ENCODE data around the gene DTNB. TPM values are rescaled to one million over a fixed set of nuclear protein-coding genes. Genes with fewer than 3 reads are reported as not detected.
A peak's percentile ranks its signal among the peaks of the same experiment; 100 is the strongest.
"Not testable (repeated sequence)": the region's sequence is repeated elsewhere in the genome, so short reads cannot be mapped to it uniquely, and the experiment has no call there.

The DTNB gene
- total RNA-seq, 1 donor from 2014 or later, result 8.0 TPM

DNA sequence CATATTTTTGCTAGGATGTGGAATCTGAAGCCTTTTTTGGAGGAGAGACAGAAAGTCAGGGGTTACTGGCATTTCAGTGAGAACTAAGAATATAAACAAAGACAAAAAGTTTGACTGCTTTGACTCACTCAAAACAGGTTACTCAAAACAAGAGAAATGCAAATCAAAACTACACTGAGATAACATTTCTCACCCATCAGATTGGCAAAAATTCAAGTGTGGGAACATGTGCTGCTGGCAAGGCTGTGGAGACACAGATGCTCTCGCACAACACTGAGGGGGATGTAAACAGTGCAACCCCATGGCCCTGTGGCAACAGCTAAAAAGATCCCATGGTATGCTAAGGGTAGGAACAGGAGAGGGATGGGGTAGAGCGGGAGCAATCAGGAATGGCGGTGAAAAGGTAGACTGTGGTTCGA lies 86.6 kb downstream of the DTNB start:
- DNase-seq, result peak; percentile 38

DNA sequence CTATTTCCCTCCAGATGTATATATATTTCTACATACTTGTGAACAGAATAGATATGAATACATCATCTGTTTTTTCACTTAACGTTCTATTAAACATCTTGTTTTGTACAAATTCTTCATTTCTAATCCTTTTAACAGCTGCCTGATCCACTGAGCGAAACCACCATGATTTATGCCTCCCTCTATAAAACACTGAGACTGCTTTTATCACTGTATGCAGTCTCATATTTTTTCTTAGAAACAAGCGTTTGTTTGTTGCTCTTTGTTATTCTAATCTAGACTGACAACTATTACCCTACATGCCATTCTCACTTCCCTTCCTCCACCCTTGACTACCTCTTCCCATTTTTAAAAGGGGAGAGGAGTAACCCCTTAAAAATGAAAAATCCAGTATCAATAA lies 88.2 kb downstream of the DTNB start:
- DNase-seq, result peak; percentile 5

DNA sequence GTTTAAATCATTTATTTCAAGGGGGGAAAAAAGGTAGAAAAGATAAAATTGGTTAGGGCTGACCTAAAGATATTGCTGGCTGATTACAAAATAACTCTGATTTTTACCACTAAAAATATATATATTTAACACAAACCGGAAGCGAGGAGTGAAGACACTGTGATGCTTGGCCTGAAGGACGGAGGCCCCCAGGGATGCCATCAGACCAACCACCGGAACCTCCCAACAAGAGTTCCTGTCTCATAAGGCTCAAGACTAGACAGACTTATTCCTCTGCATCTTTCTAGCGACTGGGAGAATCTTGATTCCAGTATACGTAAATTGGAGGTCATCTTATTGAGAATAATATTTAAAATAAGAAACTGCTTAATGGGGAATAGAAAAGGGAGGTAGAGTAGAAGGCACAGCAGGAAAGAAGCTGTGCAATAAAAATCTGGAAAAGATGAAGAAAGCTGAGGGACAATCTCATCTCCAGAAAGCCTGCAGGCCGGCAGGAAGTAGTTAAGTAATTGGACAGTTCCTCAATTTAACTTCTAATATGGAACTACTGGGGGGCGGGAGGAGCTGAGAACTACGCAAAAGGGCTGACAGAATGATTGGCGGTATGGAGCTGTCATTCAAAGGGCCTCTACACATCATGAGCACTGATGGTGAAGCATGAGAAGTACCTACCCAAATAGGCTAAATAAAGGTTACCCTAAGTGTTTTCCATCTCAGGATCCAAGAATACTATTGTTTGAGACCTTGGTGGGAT lies 91.1 kb downstream of the DTNB start:
- DNase-seq, result no peak

DNA sequence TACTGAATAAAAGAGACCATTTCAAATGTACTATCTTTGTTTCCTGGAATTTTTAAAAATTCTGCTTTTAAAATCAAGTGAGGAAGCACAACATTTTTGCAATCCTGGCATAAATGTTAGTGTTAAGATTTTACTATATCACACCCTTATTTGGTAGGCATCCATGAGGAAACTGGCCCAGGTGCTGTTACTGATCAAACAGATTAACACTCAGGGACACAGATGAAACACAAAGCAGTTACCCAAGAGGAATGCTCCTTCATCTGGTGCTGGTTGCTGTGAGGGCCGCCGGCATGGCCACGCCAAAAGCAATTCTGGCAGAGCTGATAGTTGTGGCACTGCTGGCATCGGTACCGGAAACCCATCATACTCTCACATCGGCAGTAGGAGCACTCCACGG lies 96.8 kb downstream of the DTNB start:
- no peak for DNase-seq

DNA sequence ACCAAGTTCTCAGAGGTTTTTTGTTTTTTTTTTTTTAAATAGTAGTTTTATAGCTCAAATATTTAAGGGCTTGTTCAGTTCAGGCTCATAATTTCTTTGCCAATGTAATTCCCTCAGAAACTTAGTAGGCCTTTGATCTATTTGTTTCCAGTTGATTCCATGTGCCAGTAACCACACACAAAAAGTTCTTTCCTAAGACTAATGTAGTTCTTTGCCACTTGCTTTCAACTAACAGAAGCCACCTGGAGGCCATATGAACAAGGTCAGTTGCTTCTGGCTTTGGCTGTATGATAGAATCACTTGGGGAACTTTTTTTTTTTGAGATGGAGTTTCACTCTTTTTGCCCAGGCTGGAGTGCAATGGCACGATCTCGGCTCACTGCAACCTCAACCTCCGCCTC lies 100.7 kb downstream of the DTNB start:
- no peak for DNase-seq

DNA sequence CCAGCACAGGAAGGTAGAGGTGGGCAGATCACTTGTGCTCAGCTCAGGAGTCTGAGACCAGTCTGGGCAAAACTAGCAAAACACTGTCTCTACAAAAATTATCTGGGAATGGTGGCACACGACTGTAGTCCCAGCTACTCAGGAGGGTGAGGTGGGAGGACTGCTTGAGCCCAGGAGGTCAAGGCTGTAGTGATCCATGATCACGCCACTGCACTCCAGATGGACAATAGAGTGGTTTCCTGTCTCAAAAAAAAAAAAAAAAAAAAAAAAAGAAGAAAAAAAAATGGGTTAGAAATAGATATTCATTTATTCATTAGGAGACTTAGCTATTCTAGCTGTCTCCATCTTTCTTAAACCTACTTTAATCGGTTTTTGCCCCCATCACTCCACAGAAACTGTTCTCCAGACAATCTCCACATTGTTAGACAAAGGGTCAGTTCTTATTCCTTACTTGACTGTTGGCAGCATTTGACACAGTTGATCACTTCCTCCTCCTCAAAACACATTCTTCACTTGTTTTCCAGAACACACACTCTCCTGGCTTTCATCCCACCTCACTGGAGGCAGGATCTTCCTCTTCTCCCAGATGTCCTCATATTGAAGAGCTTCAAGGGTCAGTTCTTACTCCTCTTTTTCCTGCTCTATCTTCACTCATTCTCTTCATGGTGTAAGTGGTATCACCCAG lies 103.1 kb downstream of the DTNB start:
- no peak for DNase-seq

DNA sequence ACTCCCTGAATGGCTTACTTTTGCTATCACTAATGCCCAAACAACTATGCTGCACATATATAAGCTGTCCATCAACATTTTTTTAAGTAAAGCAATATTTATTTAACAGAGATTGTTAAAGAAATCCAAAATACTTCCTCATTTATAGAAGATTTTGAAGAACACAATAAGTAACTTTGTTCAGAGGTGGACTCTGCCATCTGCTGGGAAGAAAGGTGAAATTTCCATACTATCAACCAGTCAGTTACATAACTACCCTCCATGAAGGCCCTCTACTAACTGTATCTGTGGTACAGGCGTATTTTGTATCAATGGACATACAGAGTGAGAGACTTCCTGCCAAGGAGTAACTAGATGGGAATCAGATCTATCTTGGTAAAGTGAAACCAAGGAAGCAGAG lies 106.0 kb downstream of the DTNB start:
- DNase-seq, result peak; percentile 61

DNA sequence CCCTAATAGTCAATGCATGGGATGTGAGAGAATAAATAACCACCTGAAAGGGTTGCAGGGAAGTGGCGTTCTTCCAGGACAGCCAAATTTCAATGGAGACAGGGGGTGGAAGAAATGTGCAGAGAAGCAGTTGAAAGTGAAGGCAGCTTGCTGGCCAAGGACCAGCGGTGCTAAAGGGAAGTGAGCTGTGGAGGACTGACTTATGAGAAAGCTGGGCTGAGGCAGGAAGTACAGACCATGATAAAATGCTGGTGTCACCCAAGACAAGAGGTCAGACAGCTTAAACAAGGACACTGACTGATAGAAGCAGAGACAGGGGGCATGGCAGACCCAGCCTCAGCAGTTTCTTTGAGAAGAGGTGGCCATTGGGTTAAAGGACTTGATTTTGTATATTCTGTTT lies 106.7 kb downstream of the DTNB start:
- no peak for DNase-seq

DNA sequence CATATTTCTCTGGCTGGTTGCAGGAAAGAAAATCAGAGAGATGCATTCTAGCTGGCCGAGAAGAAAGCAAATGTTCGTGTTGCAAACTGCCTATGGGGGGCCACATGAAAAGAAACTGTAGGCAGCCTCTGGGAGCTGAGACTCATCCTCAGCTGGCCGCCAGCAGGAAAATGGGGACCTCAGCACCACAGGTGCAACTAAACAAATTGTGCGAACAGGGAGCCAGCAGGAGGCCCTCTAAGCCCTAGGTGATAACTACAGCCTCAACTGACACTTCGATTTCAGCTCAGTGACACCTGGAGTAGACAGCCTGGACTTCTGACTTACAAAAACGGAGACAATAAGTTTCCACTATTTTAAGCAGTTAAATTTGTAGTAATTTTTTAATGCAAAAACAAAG lies 107.3 kb downstream of the DTNB start:
- no peak for DNase-seq

DNA sequence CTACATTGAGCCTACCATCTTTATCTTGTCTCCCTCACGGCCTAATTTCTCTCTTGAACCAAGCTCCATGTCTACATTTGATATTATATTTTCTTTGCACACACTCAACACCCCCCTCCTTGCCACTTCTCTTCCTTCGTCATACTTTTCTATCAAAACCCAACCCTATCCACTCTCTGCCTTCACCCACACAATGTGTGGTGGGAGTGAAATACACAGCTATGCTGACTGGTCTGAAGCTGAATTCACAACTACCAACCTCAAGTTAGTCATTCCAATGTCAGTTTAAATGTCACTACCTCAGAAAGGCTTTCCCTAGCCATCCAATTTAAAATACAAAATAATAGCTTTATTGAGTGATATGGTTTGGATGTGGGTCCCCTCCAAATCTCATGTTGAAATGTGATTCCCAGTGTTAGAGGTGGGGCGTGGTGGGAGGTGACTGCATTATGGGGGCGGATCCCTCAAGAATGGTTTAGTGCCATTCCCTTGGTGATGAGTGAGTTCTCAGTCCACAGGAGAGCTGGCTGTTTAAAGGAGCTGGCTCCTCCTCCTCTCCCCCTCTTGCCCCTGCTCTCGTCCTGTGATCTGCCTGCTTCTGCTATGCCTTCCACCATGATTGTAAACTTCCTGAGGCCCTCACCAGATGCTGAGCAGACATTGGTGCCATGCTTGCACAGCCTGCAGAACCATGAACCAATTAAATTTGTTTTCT lies 112.1 kb downstream of the DTNB start:
- DNase-seq, result no peak

DNA sequence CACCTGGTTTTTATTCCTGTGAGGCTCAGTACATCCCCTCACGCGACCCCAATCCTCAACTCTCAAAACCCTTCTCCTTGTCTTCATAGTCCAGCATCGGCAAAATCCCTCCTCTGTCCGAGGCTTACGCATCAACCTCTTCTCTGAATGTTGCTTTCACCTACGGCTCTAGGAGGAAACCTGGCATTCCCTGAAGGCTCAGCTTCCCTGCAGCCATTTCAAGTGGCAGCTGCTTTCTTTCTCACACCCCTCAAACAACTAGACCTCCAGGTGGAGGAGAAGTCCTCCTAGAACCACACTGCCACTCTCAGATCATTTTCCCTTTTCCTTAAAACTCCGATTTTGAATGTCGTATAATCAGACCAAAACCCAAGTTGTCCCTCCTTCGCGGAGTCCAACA lies 114.2 kb downstream of the DTNB start:
- no peak for DNase-seq

DNA sequence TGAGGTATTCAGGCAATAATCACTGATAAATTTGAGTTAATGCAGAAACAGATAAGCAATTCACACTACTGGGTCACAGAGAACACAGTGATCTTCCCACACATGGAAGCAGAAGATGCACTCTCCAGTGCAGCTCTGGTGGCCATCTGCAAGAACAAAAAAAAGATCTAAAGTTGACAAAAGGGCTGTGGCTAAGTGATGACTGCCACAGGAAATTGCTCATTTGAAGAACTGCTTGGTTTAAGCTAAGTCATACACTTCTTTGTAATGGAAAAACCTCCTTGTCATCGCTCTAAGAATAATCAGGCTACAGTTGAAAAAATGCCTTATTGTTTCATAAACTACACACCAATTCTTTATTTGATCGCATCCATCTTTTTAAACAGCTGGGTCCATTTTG lies 115.1 kb downstream of the DTNB start:
- DNase-seq, result peak; percentile 36

DNA sequence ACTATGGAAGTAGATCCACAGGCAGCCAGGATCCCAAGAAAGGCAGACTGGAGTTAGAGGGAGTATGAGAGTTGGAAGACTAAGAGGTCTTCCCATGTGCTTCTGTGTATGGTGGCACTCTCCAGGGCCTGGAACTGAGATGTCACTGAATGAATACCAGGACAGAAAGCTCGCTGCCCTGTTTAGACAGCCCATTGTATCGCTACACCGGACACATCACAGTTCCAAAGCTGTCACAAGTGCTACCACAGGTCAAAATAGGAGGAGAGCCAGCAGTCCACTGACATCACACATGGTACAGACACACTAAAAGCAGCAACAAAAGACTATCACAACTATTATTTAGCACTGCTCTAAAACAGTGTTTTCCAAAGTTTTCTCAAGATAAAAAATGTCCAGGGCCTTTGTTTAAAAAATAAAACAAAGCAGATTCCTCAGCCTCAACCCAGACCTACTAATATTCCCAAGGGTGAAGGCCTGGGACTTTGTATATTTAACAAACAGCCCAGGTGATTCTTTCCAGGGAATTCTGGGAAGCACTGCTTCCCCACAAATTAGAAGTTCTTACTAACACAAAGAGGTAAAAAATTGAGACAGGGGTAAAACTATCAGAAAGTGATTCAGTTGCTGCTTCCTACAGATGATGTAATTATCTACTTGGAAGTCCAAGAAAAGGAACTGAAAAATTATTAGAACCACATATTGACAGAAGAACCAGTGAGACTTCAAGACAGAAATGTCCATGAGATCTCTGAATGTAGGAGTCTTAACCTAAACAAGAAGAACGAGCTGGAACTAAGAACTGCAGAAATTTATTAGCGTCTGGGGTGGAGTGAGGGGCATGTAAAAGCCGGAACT lies 116.0 kb downstream of the DTNB start:
- no peak for DNase-seq

DNA sequence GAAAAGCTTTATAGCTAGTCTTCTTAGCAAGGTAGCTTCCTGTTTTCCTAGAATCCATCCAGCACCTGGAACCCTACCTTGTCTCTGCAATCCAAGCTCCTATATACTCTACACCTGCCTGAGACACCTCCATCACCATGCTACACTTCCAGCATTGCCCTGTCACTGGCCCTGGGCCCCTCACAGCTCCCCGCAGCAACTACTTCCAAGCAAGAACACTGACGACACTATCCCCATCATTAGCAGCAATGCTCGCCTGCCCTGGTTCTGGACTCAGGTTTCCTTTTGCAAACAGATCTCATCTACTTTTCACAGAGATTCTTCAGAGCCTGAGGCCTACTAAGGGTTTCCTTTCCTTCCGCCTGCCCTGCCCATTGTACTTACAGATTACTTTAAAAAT lies 121.1 kb downstream of the DTNB start:
- no peak for DNase-seq

DNA sequence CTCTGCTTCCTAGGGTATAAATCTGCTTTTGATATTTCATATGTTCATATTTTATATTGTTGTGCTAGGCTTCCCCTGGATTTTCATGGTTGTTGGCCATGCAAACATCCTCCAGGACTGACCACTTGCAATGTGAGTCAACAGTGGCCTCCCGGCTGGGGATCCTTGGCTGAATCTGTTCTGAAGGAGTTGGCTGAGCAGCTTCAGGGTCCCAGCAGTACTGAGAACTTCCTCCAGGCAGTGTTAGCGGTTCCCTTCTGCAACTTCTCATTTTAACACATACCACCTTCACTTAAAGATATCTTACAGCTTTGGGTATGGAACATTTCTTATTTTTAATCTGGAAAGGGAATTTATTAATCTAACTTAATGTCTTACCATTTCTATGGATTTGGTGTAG lies 122.1 kb downstream of the DTNB start:
- no peak for DNase-seq

DNA sequence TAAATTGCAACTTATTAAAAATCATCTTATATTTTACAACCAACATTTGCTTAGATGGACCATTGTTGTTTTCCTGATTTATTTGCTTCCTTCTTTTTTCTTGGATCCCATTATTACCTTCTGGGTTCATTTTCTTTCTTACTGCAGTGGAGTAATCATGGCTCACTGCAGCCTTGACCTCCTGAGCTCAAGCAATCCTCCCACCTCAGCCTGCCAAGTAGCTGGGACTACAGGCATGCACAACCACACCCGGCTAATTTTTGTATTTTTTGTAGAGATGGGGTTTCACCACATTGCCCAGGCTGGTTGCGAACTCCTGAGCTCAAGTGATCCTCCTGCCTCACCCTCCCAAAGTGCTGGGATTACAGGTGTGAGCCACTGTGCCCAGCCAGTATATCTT lies 123.8 kb downstream of the DTNB start:
- not testable (repeated sequence) for DNase-seq

DNA sequence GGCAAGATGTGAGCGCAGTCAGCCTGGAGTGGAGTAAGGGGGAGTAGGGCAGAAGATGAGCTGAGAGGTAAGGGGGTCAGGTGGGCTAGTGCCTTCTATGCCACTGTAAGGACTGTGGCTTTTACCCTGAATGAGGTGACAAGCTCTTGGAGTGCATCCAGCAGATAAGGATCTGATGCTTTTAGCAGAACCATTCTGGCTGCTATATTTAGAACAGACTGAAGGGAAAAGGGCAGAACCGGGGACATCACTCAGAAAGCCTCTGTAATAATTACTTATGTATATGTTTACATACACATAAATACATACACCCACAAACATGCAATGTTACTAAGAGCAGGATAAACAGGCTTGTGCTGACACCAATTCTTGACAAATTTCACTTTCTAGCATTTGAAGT lies 124.8 kb downstream of the DTNB start:
- no peak for DNase-seq

DNA sequence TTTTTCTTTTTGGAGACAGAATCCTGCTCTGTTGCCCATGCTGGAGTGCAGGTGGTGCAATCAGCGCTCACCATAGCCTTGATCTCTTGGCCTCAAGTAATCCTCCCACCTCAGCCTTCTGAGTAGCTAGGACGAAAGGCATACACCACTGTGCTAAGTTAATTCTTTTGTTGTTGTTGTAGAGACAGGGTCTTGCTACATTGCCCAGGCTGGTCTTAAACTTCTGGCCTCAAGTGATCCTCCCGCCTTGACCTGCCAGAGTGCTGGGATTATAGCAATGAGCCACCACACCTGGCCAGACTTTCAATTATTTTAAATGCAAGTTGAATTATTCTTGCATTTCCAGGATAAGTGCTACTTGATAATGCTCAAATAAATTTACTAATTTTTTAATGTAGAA lies 126.5 kb downstream of the DTNB start:
- no peak for DNase-seq

DNA sequence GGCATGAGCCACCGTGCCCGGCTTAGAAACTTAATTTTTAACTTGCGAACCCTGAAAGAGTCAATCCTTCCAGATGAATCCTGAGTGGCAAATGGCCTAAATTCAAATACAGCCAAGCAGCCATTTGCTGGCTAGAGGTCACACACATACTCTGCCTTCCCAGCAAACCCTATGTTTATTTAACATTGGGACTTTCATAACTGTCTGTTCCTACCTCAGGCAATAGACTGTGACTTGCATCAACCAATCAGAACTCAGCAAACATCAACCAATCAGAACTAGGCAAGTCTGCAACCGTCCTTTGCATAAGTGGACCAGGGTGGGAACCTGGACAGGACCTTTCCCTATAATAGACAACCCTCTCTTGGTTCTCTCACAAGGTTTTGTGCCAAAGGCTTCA lies 127.5 kb downstream of the DTNB start:
- no peak for DNase-seq

DNA sequence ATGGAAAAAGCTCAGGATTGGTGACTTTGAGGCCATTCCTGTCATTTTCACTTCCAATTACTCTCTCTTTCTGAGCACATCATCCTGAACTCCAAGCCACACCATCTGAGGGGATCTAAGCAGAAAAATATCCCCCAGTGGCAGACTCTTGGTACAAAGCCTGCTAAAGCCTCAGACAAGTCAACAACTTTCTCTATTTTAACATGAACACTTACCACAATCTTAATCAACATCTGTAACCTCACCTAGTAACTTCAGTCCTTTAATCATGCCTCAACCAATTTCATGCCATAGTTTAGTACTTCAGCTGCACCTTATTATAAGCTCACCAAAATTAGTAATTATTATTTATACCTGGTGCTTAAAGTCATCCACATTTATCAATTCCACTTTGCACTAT lies 128.9 kb downstream of the DTNB start:
- DNase-seq, result no peak

DNA sequence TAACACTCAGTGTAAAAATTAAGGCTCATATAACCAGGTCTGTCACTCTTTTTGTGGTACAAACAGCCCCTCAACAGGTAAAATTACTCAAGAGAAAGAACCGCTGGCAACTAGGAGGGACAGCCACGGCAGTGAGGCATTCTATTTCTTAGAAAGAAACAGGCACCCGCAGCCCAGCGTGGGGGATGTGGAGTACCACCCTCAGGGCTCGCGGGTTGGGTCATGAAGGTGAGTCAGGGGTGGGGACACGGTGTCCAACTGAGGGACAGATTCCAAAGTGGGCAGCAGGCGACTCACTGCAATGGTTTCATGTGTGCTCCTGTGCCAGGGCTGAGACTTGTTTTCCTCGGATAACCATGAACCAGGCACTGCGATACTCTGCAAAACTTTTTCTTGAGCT lies 129.4 kb downstream of the DTNB start:
- no peak for DNase-seq

DNA sequence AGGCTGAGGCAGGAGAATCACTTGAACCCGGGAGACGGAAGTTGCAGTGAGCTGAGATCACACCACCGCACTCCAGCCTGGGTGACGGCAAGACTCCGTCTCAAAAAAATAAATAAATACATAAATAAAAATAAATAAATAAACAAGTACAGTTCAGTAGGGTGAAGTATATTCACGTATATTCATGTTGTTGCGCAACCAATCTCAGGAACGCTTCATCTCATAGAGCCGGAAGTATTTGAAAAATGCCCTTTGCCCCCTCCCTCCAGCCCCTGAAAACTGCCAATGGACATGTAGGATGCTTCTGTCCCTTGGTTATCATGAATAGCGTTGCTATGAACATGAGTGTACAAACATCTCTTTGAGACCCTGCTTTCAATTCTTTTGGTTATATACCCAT lies 132.0 kb downstream of the DTNB start:
- no peak for DNase-seq

DNA sequence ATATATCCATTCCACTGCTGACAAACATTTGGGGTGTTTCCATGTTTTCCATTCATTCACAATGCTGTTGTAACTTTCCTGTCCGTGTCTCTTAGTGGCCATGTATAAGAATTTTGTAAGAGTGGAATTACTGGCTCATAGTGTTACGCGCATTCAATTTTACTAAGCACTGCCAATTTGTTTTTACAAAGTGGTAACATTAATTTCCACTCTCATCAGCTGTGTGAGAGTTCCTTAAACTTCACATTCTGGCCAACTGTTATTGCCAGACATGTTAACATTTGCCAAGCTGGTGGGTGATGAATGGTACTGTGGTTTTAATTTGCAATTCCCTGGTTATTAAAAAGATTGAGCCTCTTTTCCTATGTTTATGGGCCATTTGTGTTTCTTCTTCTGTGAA lies 134.2 kb downstream of the DTNB start:
- peak; percentile 42 for DNase-seq
